AG04449 (cell line): ENCODE data around the gene TMEM198.
A peak's percentile ranks its signal among the peaks of the same experiment; 100 is the strongest.

Source experiments
- CTCF ChIA-PET: fragments of 350-600 bp; formaldehyde crosslinking; extraction: SDS; loops from one replicate; lab custom pipeline; 2021; ENCODE audit warnings: antibody characterized with exemption; lab: Yijun Ruan, JAX
- POLR2A ChIA-PET: fragments of 400-600, 350-600 bp; formaldehyde crosslinking; extraction: SDS; loops from one replicate; lab custom pipeline; 2020; ENCODE audit warnings: antibody characterized with exemption, inconsistent platforms; lab: Yijun Ruan, JAX
- DNase-seq: peaks from one replicate; pipeline ENCODE4 v3.0.0-alpha.2; 2010; ENCODE audit warnings: low read depth, low spot score
- H3K4me3 ChIP-seq: 2 replicates; pipeline ENCODE4 v1.5.1; 2011; ENCODE audit warnings: low read depth, mild to moderate bottlenecking, control low read depth, low read length
- TF ChIP-seq, protein P1 (sequence below): IDR thresholded peaks from one replicate; pipeline ENCODE4 v1.5.1; 2011; ENCODE audit warnings: mild to moderate bottlenecking, moderate library complexity, low read length, control low read depth, inconsistent platforms; ENCODE audit not compliant: insufficient read depth; ENCODE audit errors: missing control alignments

Gene TMEM198

DNA sequence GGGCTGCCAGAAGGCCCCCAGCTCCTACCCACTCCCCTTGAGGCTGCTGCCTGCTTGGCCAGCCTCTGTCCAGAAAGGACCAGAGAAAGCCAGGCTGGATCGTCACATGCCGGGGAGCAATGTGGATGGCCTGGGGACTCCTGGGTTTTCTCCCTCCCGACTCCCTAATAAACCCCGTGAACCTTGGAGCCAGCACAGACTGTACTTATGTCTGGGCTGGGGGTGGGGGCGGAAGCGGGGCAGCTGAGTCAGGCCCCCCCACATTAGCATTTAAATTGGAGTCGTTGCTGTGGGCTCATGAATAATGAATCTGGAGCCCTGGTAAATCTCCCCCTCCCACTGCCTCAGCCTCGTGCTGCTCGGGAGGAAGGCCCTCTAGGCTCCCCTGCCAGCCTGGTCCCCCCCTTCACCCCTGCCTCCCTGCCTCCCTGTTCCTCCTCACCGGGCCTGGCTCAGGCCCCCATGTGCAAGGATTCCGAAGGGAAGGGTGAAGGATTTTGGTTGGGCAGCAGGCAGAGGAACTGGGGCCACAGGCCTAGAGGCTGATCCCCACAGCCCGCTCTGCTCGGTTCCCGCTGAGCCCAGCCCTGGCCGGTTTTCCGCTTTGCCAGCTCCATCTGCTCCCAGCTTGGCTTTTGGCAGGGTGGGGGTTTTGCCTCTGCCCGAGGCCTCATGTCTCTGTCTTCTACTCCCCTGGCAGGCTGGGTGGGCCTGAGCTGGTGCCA, 36.9 kb upstream of the TMEM198 start:
- no peak for DNase-seq
- CTCF ChIA-PET, result interaction anchor here (1.0 to 39.0 kb wide), 9 partner anchors 9 to 183 kb away, joined by 3 to 1084 read pairs (median 6); partner anchors contain the start of gene GMPPA
- POLR2A ChIA-PET, result interaction anchor here (1.4 to 1.8 kb wide), 2 partner anchors 15 to 54 kb away, joined by 4 to 7 read pairs; no protein-coding TSS in a partner anchor
- no peak overlapping the region for H3K4me3 ChIP-seq
- TF ChIP-seq, protein P1, sequence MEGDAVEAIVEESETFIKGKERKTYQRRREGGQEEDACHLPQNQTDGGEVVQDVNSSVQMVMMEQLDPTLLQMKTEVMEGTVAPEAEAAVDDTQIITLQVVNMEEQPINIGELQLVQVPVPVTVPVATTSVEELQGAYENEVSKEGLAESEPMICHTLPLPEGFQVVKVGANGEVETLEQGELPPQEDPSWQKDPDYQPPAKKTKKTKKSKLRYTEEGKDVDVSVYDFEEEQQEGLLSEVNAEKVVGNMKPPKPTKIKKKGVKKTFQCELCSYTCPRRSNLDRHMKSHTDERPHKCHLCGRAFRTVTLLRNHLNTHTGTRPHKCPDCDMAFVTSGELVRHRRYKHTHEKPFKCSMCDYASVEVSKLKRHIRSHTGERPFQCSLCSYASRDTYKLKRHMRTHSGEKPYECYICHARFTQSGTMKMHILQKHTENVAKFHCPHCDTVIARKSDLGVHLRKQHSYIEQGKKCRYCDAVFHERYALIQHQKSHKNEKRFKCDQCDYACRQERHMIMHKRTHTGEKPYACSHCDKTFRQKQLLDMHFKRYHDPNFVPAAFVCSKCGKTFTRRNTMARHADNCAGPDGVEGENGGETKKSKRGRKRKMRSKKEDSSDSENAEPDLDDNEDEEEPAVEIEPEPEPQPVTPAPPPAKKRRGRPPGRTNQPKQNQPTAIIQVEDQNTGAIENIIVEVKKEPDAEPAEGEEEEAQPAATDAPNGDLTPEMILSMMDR, result no peak

DNA sequence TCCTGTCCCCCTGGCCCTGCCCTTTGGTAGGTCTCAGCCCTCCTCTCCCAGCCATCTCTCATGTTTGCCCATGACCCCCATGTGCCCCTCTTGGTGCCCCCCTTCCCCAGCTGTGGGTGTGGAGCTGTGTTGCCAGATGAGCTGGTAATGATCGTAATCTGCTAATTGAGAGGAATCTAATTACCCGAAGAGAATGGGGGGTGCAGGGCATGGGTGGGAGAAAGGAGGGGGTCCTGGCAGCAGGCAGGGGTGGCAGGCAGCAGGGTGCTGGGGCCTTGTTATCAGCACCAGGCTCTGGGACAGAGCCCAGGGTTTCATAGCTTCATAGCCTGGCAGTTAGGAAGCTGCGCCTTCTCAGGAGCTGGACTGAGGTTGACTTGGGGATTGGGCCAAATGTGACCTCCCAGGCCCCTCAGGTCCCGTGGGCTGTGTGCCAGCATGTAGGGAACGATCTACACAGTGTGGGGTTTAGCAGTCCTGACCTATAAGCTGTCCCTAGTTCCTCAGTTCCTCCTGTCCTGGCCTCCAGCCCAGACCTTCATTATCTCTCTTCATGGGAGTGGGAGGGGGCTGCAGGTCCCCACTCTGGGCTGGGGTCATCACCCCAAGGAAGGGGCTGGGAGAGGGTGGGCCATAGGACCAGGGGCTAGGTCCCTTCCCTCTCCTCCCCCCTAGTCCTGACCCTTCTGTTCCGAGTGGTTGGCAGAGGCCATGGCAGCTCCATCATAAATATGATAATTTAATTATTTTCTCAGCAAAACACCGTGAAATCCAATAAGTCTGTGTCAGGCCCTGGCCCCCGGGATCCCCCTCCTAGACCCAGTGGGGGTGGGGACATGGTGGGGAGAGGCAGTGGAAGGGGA, 36.0 kb upstream of the TMEM198 start:
- CTCF ChIA-PET, result interaction anchor here (0.8 to 39.0 kb wide), 11 partner anchors 10 to 182 kb away, joined by 3 to 1084 read pairs (median 8); partner anchors contain the start of gene GMPPA
- no peak for DNase-seq

DNA sequence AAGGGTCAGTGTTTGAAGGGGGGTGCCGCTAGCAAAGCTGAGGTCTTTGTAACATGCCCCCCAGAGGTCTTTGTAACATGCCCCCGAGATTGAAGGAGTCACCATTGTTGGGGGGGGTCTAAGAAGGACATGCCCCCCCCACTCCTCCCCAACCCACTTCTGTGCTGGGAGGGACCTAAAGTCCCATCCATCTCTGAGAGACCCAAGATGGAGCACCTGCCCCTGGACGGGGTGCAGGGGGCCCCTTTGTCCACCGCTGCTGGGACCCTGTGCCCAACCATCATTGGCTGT, 35.4 kb upstream of the TMEM198 start:
- TF ChIP-seq, protein P1, result no peak
- ChIA-PET CTCF (interaction anchor here (0.8 to 39.0 kb wide), 9 partner anchors 11 to 181 kb away, joined by 3 to 1084 read pairs (median 10); partner anchors contain the start of gene GMPPA), POLR2A (interaction anchor here (2.5 kb wide), 1 partner anchor 9 kb away, joined by 28 read pairs; the partner anchor contains the start of gene GMPPA)
- DNase-seq, result no peak
- H3K4me3 ChIP-seq, result no peak overlapping the region

More for the DNA sequence above, 36.0 kb upstream of the TMEM198 start:
- POLR2A ChIA-PET, result interaction anchor here (0.8 to 2.5 kb wide), 4 partner anchors 9 to 55 kb away, joined by 4 to 28 read pairs (median 6); partner anchors contain the start of gene GMPPA
- TF ChIP-seq, protein P1, result no peak
- H3K4me3 ChIP-seq, result no peak overlapping the region

DNA sequence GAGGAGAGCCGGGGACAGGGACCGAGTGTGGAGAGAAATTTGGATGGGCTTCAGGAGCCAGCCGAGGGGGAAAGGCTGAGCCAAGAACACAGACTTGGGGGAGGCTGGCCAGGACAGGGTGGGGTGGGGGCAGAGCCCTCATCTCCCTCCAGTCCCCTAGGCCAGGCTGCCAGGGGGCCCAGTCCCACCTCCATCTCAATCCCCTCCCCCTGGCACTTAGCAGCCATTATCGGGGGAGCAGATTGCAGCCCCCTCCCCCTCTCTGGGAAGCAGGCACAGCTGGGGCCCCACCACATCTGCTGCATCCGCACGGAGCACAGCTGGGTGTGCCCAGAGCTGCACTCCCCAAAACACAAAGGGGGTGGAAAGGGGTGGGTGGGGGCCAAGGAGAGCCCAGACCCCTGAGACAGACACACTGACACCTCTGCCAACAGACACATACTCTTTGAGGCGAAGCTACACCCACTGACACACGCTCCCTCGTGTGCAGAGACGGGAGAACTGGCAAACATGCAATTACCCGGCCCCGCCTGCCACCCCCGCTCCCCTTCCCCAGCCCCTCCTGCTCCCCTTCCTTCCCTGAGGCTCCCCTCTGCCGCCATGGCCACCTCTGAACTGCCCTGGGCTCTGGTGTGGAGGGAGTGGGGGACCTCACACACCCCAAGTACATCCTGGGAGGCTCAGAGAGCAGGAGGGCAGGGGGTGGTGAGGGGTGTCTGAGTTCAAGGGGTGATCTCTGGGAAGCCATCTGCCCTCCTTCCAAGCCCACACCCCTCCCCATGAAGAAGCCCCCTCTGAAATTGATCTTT, 34.7 kb upstream of the TMEM198 start:
- ChIA-PET POLR2A (interaction anchor here (1.1 to 2.5 kb wide), 5 partner anchors 10 to 21 kb away, joined by 3 to 28 read pairs (median 4); partner anchors contain the start of gene GMPPA), CTCF (interaction anchor here (0.7 to 39.0 kb wide), 20 partner anchors 12 to 121 kb away, joined by 3 to 1084 read pairs (median 4); partner anchors contain the start of genes DES, DNPEP and GMPPA)
- H3K4me3 ChIP-seq, result no peak overlapping the region
- TF ChIP-seq, protein P1, result no peak
- DNase-seq, result no peak

DNA sequence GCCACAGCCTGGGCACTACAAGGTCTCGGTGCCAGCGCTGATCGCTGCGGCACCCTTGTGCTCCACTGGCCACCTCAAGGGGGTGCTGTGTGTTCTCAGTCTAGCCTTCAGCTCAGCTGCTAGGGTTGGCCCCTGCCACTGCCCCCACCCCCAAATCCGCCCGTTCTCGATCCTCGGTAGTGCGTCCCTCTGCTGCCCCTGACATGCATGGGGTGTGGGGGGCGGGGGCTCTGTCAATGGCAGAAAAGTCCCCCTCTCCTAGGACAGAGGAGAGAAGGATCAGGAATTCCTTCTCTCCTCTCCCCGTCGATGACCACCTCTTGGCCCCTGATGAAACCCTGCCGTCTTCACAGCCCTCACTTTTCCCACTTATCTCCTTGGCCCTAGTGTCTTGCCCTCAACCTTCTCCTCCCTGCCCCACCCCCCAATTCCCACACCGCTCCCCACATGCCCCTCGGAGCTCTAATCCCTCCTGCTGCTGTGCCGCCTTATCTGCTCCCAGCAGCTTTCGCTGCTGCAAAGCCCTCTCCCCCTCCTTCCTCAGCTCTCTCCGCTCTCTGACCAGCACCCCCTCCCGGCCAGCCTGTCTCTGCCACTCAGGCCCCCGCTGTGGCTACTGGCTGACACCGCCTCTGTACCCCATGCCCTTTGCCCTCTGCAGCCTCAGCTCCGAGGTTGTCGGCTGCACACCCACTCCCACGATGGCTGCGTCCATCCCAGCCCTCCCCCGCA, 33.9 kb upstream of the TMEM198 start:
- ChIA-PET CTCF (interaction anchor here (0.6 to 39.0 kb wide), 23 partner anchors 12 to 122 kb away, joined by 3 to 1084 read pairs (median 5); partner anchors contain the start of genes DES, DNPEP, GMPPA and SPEG), POLR2A (interaction anchor here (0.8 to 2.5 kb wide), 6 partner anchors 10 to 57 kb away, joined by 3 to 28 read pairs (median 4); partner anchors contain the start of gene GMPPA)
- peak overlapping the region; percentile 45 for H3K4me3 ChIP-seq
- no peak for DNase-seq
- TF ChIP-seq, protein P1, result peak; percentile 88
